Kidney epithelial cell (primary cell): ENCODE measurements around the gene HAAO. TPM values are rescaled to one million over a fixed set of nuclear protein-coding genes. Genes with fewer than 3 reads are reported as not detected.

ENCODE experiments used
- DNase-seq: peaks from one replicate; pipeline ENCODE4 v3.0.0-alpha.2; 2010; ENCODE audit warnings: low read depth
- H3K27me3 ChIP-seq: 2 replicates; pipeline ENCODE4 v1.6.0; 2011; ENCODE audit warnings: low read length; ENCODE audit not compliant: control insufficient read depth, insufficient read depth
- H3K36me3 ChIP-seq: 2 replicates; pipeline ENCODE4 v1.5.1; 2011; ENCODE audit warnings: low read length; ENCODE audit not compliant: control insufficient read depth, insufficient read depth
- H3K4me3 ChIP-seq: 2 replicates; pipeline ENCODE4 v1.5.1; 2011; ENCODE audit warnings: low read depth, mild to moderate bottlenecking, control low read depth, low read length
- CTCF ChIP-seq: IDR thresholded peaks from 2 replicates; pipeline ENCODE4 v1.5.1; 2011; ENCODE audit warnings: mild to moderate bottlenecking, moderate library complexity, low read length, control low read depth, inconsistent platforms; ENCODE audit not compliant: insufficient read depth, poor library complexity, severe bottlenecking
- total RNA-seq: library from RNA; depleted of rRNA; stranded (reverse); fragments of >200 nt; gene quantifications from 2 replicates; pipeline ENCODE4 v1.2.3, GENCODE V29; 2015

HAAO gene
- total RNA-seq, 1 donor from 2014 or later: 1.5 TPM

- Histone ChIP-seq H3K27me3 (no peaks in the 10 kb centered on the region), H3K4me3 (no peak overlapping the region), H3K36me3 (no peaks in the 10 kb centered on the region)
- TF ChIP-seq CTCF: no peak
- no peak for DNase-seq
These were observed 38.2 kb downstream of the HAAO start for GRCh38 chr2:42754021-42754775.

DNA sequence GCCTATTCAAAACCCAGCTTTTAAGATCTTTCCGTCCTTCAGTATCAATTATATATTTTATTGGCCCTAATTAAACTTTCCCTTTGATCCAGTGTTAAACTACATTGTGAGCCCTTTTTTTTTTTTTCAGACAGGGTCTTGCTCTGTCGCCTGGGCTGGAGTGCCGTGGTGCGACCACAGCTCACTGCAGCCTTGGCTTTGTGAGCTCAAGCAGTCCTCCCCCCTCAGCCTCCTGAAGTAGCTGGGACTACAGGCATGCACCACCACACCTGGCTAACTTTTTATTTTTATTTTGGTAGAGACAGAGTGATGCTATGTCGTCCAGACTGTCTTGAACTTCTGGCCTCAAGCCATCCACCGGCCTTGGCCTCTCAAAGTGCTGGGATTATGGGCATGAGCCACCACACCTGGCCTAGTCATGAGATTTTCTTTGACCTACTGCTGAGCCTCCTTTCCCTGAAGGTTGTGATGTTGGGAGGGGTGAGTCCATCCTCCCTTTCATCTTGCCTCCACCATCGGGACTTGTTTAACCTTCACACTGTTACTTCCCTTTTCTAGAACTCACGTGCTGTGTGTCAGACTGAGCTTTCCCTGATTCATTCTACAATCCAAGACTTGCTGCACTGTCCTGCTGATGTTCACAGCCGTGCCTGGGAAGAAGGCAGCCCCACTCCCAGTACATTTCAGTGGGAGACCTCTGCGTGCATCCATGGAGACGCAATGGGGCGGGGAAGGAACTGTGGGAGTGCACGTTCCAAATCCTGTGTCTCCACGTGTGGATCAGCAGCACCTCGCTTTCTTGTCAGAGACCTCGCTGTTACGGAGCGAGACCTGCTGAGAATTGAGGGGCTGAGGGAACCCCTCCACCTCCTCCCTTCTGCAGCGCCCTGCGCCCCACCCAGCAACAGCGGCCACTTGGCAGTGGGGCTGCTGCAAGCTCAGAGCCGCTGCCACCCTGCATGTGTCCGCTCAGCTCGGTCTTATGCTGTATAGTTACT, 39.3 kb downstream of the HAAO start:
- Histone ChIP-seq H3K4me3 (no peak overlapping the region), H3K27me3 (no peaks in the 10 kb centered on the region), H3K36me3 (peaks cover 1% of the 10 kb centered on the region)
- no peak for TF ChIP-seq CTCF
- no peak for DNase-seq

DNA sequence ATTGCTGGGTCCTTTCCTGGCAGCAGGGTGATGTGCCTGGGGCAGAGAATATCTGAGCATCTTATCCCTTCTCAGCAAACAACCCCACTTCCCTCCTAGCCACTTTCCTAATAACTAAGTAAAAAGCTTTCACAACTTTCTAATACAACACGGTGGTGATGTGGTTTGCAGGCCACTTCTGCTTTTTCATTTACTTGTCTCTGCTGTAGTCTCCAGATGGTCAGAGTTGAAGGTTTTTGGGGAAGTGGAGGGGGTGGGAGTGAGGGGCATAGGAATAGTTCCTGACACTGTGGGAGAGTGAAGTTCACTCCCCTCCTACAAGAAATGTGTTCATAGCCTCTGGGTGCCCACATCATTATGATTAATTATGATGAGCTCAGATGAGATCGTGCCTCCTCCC, 40.1 kb downstream of the HAAO start:
- DNase-seq: no peak
- Histone ChIP-seq H3K4me3 (no peak overlapping the region), H3K36me3 (peaks cover 1% of the 10 kb centered on the region), H3K27me3 (no peaks in the 10 kb centered on the region)
- no peak for TF ChIP-seq CTCF

- peaks cover 1% of the 10 kb centered on the region for H3K36me3 ChIP-seq
- no peak for TF ChIP-seq CTCF
- no peak overlapping the region for H3K4me3 ChIP-seq
- DNase-seq: no peak
- H3K27me3 ChIP-seq: no peaks in the 10 kb centered on the region
These were observed 43.5 kb downstream of the HAAO start for GRCh38 chr2:42748840-42749239.

DNA sequence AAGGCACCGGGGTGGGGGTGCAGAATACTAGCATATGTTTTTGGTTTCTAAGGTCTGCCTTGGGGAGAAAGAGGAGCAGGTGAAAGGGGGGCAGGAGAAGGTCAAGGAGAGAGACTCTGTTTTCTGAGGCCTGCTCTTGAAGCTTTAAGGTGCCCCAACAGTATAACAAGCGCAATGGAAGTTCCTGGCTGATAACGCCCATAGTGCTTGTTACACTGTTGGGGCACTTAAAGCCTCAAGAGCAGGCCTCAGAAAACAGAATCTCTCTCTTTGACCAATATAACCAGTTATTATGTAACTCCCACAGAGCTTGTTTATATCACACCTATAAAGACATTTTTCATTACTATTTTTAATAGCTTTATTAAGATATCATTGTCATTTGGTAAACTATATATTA, 45.0 kb downstream of the HAAO start:
- Histone ChIP-seq H3K4me3 (no peak overlapping the region), H3K36me3 (peaks cover 1% of the 10 kb centered on the region), H3K27me3 (no peaks in the 10 kb centered on the region)
- TF ChIP-seq CTCF: no peak
- DNase-seq: no peak
